HEK293 (cell line): ENCODE results near the gene SLC1A3.

ENCODE experiments used
- CTCF ChIP-seq: fragments of 450-650 bp; formaldehyde crosslinking; IDR thresholded peaks from 2 replicates; pipeline ENCODE4 v1.5.1; 2016; ENCODE audit warnings: missing biosample characterization, missing genetic modification characterization
- HOXC10 ChIP-seq: sonication (generic); formaldehyde crosslinking; IDR thresholded peaks from 2 replicates; pipeline ENCODE4 v1.8.1; 2023; ENCODE audit warnings: mild to moderate bottlenecking, missing genetic modification reagents
- KLF16 ChIP-seq: fragments of 450-650 bp; formaldehyde crosslinking; IDR thresholded peaks from 2 replicates; pipeline ENCODE4 v1.5.1; 2017; ENCODE audit warnings: missing biosample characterization, missing genetic modification characterization
- YY2 ChIP-seq: fragments of 450-650 bp; formaldehyde crosslinking; IDR thresholded peaks from 2 replicates; pipeline ENCODE4 v1.5.1; 2016; ENCODE audit warnings: missing biosample characterization, missing genetic modification characterization
- ZNF138 ChIP-seq: fragments of 450-650 bp; formaldehyde crosslinking; IDR thresholded peaks from 2 replicates; pipeline ENCODE4 v1.5.1; 2016; ENCODE audit warnings: missing biosample characterization, missing genetic modification characterization, borderline replicate concordance
- ZNF23 ChIP-seq: fragments of 450-650 bp; formaldehyde crosslinking; IDR thresholded peaks from 2 replicates; pipeline ENCODE4 v1.5.1; 2016; ENCODE audit warnings: missing biosample characterization, missing genetic modification characterization, borderline replicate concordance
- ZNF274 ChIP-seq, 2 experiments: fragments of 200-500 bp in 1 of 2; fragments of 450-650 bp in 1 of 2; sonication (Bioruptor generic) in 1 of 2; formaldehyde crosslinking in 1 of 2; IDR thresholded peaks; 2 replicates each; pipeline versions ENCODE4 v1.5.1 to v1.6.1; 2014 to 2016; ENCODE audit warnings: borderline replicate concordance in 1 of 2, inconsistent platforms in 1 of 2, low read length in 1 of 2, missing biosample characterization in 1 of 2, missing genetic modification characterization in 1 of 2
- ZNF423 ChIP-seq: fragments of 450-650 bp; formaldehyde crosslinking; IDR thresholded peaks from 2 replicates; pipeline ENCODE4 v1.5.1; 2016; ENCODE audit warnings: missing biosample characterization, missing genetic modification characterization
- ZNF629 ChIP-seq: fragments of 450-650 bp; formaldehyde crosslinking; IDR thresholded peaks from 2 replicates; pipeline ENCODE4 v1.5.1; 2017; ENCODE audit warnings: missing biosample characterization, missing genetic modification characterization
- ZNF692 ChIP-seq: fragments of 450-650 bp; formaldehyde crosslinking; IDR thresholded peaks from 2 replicates; pipeline ENCODE4 v1.5.1; 2016; ENCODE audit warnings: missing biosample characterization, missing genetic modification characterization
- ZNF707 ChIP-seq: fragments of 450-650 bp; formaldehyde crosslinking; IDR thresholded peaks from 2 replicates; pipeline ENCODE4 v1.5.1; 2016; ENCODE audit warnings: missing biosample characterization, missing genetic modification characterization

- TF ChIP-seq YY2 (tag by site-specific recombination) (no peak), ZNF274 (IDR thresholded peaks at IDR 0.05; ENCODE audit: low read length) (no peak), ZNF274 (tag by site-specific recombination; IDR thresholded peaks at IDR 0.05; ENCODE audit: borderline replicate concordance) (no peak), ZNF138 (tag by site-specific recombination) (no peak), ZNF629 (tag by site-specific recombination) (no peak), CTCF (tag by site-specific recombination) (no peak), HOXC10 (no peak), ZNF707 (tag by site-specific recombination) (no peak), KLF16 (tag by site-specific recombination) (no peak), ZNF23 (tag by site-specific recombination) (no peak), ZNF423 (tag by site-specific recombination) (no peak), ZNF692 (no peak)
These were observed 40.2 kb downstream of the SLC1A3 start for GRCh38 chr5:36646507-36647023.
